ENCODE measurements around the gene PACRG.

The PACRG gene

GRCh38 chr6:163180874-163181541 lies 453.2 kb downstream of the PACRG start:
- peak; percentile 56 for TF ChIP-seq CTCF (IDR thresholded peaks at IDR 0.05)

- no peak for TF ChIP-seq CTCF (IDR thresholded peaks at IDR 0.05)
Observed at GRCh38 chr6:163181666-163182180, 453.9 kb downstream of the PACRG start.

- no peak for TF ChIP-seq CTCF (IDR thresholded peaks at IDR 0.05)
Observed at GRCh38 chr6:163182696-163183095, 454.9 kb downstream of the PACRG start.

GRCh38 chr6:163183806-163184205 lies 456.0 kb downstream of the PACRG start:
- no peak for TF ChIP-seq CTCF (IDR thresholded peaks at IDR 0.05)

GRCh38 chr6:163185744-163186143 lies 458.0 kb downstream of the PACRG start:
- TF ChIP-seq CTCF (IDR thresholded peaks at IDR 0.05): no peak

- no peak for TF ChIP-seq CTCF (IDR thresholded peaks at IDR 0.05)
Observed at GRCh38 chr6:163186527-163186926, 458.8 kb downstream of the PACRG start.

GRCh38 chr6:163187201-163187600 lies 459.4 kb downstream of the PACRG start:
- TF ChIP-seq CTCF (IDR thresholded peaks at IDR 0.05): no peak

- no peak for TF ChIP-seq CTCF (IDR thresholded peaks at IDR 0.05)
Observed at GRCh38 chr6:163187606-163188005, 459.8 kb downstream of the PACRG start.
